UCSD-AML1 (cell line): ENCODE measurements around the gene HACE1.

Experiments
- DNase-seq: peaks from one replicate; lab custom pipeline; 2025; ENCODE audit not compliant: unreplicated experiment; lab: John Stamatoyannopoulos, UW

Gene HACE1

DNA sequence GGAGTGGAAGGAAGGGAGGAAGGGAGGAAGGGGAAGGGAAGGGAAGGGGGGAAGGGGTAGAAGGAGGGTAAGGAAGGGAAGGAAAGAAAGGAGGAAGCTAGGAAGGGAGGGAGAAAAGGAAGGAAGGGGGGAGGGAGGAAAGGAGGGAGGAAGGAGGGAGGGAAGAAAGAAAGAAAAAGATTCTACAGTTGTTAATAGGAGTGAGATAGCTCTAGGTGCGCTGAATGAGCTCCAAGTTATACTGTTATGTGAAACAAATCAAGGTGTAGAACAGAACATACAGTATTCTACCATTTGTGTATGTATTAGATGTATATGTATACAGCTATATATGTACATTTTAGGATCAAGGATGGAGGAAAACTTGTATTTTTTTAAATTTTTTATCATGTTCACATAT lies 167.7 kb downstream of the HACE1 start:
- no peak for DNase-seq

DNA sequence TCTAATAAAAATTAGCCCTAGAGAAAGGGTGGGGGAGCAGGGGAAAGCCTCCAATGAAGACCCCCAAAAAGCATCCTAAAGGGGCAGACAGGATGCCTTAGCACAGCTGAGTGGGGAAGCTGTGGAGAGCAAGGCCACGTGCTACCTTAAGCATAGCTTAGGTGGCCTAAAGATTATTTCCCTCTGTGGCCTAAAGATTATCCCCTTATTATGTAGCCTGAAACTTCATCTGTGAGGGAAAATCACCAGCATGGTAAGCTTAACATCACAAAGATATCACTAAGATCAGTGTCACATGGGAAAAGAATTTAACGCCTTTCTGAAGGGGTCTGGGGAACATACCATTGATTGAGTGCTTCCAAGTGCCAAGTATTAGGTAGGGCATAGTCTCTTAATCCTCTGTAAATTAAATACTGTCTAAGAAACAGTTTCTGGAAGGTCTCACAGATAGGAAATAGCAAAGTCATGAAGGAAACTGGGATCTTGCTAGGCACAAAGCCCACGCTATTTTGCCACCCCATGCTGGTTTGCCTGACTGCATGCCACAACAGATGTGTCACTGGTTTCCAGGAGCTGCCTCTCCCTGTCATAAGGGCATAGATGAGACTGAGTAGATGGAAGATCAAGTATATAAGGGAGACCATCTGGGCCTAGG lies 170.0 kb downstream of the HACE1 start:
- peak; percentile 17 for DNase-seq

DNA sequence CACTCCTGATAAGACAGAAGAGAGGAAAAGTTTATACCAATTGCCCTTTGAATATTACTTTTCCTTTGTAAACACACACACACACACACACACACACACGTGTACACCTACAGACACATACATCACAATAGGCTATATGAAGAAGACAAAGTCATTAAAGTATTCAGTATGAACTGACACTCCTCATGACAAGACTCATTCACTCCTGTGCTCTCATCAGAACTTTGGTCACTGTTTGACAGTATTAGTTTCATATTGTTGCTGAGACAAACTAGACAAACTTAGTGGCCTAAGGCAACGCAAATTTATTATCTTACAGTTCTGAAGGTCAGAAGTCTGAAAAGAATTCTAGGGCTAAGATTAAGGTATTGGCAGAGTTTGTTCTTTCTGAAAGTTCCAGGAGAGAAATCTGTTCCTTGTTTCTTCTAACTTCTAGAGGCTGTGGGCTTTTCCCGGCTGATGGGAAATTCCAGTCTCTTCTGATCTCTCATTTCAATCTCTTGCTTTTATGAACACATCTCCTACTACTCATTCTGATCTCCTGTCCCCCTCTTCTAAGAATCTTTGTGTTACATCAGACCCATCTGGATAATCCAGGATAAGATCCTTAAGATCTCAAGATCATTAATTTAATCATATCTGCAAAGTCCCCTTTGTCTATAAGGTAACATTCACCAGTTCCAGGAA lies 171.3 kb downstream of the HACE1 start:
- DNase-seq, result no peak

DNA sequence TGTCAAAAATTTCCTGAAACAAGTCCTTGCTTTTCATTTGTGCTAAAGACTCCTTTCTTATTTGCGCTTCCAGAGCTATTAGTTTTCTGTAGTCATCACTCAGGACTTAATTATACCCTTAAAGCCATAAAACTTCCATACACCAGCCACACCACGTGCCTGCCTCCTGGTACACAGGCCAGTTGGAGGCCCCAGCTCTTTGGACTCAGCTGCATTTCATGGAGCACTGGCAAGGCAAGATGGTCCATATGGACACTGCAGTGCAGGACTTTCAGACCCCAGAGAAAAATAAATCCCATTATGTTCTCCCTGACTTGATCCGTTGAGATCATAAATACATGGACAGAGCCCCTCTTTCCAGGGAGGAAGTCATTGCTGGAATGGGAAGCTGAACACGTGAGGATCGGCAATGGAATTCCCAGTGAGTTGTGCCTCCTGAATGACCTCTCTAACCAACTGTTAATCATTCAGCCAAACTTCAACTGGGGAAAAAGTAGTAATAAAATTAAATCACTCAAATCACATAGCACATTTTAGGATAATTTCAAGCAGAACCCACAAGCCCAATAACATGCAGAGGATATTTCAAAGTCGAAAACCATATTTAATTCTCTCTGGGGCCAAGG lies 173.1 kb downstream of the HACE1 start:
- DNase-seq, result no peak

DNA sequence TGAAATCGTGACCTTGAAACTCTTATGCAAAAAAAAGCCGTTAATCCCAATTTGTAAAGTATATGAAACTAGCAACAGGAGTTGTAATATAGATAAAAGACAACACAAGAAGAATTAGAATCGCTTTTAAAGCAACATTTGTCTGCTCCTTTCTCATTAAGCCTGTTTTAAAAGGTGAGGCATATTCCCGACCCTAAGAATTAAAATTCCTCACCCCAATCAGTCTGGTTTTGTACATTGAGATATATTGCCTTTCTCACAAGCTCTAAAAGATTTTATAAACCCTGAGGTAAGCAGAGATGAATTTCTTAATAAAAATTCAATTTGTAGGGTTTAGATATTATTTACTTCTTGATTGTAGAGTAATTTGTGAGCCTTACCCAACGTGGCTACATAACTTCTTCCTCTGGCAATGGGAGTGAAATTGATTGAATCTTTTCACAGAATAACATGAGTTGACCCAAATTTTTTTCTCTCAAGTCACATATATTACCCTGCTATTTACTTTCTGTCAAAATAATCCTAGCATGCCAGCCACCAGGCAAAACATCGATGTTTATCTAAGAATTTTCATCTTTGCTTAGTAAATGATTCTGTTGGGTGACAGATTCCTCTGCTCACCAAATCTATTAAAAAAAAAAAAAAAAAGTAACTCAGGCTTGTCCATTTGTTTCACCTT lies 173.7 kb downstream of the HACE1 start:
- DNase-seq, result no peak

DNA sequence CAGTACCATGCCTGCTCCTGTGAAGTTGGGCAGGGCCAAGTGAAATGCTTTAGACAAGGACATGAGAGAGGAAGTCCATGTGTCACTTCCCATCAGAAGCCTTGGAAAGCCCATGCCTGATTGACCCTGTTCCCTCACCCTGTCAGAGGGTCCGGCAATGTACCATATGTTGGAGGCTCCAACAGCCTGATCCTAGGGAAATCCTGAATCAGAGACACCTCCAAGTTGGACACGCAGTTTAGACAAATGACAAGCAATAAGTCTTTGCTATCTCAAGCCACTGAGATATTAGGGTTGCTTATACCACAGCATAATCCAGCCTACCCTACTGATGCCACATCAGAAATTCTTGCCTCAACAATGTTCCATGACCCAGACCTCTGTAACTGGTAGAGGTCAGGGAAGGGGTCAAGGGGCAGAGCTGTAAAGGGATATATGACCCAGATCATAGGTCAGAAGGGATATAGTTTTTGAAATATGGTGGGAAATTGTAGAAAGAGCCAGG lies 174.8 kb downstream of the HACE1 start:
- DNase-seq, result peak; percentile 9

DNA sequence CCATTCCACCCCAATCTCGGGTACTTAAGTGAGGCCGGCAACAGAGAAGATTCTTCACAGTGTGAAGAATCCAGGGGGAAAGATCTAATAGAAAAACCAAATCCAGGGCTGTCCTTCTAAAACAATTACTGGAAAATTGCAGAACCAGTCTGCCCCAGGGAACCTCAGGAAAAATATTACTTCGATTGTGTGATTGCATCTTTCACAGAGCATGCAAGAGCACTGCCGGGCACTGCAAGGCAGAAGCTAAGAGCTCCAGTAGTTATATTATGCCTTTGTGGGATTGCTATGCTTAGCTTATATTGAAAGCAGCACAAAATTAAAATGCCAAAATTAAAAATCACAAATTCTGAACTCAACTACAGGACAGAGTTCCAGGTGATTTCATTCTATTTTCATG lies 175.9 kb downstream of the HACE1 start:
- DNase-seq, result no peak

DNA sequence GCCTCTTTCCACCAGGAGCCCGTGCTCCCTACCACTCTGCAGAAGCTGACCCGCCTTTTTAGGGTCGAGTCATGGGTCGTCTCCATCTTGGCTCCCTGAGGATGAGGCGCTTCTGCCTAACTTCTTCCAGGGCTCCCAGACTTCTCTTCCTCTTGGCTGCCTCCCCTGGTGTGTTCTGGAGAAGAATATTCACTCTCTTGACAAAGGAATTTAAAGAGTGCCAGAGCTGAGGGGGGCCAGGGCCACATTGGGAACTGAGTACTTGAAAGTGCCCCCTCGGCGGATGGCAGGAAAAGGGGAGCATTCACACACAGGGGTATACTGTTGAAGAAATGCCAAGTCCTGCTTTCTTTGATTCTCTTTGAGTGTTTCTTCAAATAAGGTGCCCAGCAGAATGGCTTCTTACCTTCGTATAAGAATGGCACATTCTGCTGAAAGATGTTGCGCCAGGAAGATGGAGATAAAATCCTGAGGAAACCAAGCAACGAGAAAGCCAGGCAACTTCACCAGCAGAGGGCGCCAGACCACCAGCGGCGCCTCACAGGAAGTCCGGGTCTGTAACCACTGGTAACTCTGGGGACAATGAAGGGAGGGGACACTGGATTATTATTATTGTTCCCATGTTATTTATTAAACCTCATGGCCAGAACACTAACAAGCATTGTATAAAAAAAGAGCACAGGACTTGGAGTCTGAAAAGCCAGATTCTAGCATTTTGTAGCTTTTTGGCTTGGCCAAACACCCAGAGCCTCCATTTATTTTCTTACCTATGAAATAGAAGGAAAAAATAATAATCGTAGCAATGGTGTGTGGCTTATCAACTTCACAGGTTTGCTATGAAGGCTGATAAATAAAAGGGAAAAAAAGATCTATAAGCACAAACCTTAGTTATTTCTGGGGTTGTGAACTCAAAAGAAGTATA lies 176.7 kb downstream of the HACE1 start:
- peak; percentile 32 for DNase-seq

DNA sequence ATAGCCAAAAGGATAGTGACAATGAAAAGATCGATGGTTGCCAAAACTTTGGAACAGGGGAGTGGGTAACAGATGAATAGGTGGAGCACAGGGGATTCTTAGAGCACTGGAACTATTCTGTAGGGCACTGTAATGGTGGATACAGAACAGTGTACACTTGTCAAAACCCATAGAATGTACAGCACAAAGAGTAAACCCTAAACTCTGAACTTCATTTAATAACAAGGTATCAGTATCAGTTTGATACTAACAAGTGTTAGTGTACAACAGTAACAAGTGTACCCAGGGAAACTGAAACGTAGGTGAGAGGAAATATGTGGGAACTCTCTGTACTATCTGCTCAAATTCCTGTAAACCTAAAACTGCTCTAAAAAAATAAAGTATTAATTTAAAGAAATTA lies 179.2 kb downstream of the HACE1 start:
- no peak for DNase-seq

DNA sequence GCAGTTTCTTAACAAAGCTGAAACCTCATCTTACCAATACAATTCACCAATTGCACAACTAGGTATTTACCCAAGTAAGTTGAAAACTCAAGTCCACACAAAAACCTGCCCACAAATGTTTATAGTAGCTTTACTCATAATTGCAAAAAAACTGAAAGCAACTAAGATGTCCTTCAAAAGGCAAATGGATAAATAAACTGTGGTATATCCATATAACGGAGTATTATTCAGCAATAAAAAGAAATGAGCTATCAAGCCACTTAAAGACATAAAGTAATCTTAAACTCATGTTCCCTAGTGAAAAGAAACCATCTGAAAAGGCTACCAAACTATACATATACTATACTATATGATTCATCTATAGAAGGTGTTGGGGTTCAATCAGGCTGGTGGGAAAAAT lies 179.7 kb downstream of the HACE1 start:
- no peak for DNase-seq
